Nephron progenitor cell (in vitro differentiated cells): ENCODE results near the gene ZACN.

Source experiments
- DNase-seq: peaks from one replicate; pipeline ENCODE4 v3.0.0; 2021
- H3K27ac Mint-ChIP-seq: 2 replicates; pipeline ENCODE4 v1.8.0; 2021; ENCODE audit warnings: mild to moderate bottlenecking, moderate library complexity, mixed read lengths
- H3K27me3 Mint-ChIP-seq: 2 replicates; pipeline ENCODE4 v1.8.0; 2021; ENCODE audit warnings: mild to moderate bottlenecking, low read depth, mixed read lengths; ENCODE audit not compliant: poor library complexity
- H3K36me3 Mint-ChIP-seq: 2 replicates; pipeline ENCODE4 v1.8.0; 2021; ENCODE audit warnings: low read depth, mixed read lengths
- H3K4me1 Mint-ChIP-seq: 2 replicates; pipeline ENCODE4 v1.8.0; 2021; ENCODE audit warnings: mixed read lengths
- H3K4me3 Mint-ChIP-seq: 2 replicates; pipeline ENCODE4 v1.8.0; 2021; ENCODE audit warnings: mild to moderate bottlenecking, moderate library complexity, mixed read lengths
- H3K9me3 Mint-ChIP-seq: 2 replicates; pipeline ENCODE4 v1.8.0; 2021; ENCODE audit warnings: mild to moderate bottlenecking, moderate library complexity, mixed read lengths
- CTCF ChIP-seq: fragments of 200-600 bp; sonication (generic); IDR thresholded peaks from 2 replicates; pipeline ENCODE4 v1.5.0; 2021; ENCODE audit warnings: antibody characterized with exemption

ZACN gene

DNA sequence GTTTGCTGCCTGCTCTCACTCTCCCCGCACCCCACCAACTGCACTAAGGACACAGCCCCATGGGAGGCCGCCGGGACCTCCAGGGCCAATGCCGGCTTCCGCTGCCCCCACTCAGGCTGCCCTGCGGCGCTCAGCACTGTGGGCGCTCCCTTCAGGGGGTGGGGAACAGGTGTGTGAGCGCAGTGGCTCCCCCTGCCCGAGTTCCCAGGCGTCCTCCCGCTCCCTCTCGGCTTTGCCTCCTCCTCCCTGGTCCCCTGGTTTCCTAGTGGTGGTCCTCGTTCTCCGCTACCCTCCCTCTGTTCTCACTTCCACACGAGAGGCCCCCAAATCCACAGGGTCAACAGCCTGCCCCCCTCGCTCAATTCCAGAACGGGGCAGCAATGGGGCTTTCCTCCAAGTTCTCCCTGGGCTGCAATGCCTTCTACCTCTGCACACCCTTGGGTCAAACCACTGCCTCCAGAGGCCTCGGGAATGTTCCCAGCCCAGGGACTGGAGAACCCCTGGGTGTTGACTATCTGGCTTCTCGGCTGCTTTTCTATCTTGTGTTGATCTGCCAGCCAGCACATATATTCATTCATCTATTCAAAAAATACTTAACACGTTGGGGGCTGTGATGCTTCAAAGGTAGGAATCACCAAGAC is 52.2 kb downstream of the ZACN start:
- Mint-ChIP-seq H3K36me3 (no peaks in the 10 kb centered on the region), H3K9me3 (peaks cover 6% of the 10 kb centered on the region), H3K27me3 (peaks cover 98% of the 10 kb centered on the region), H3K4me1 (peaks cover 23% of the 10 kb centered on the region), H3K4me3 (no peak overlapping the region), H3K27ac (no peak overlapping the region)
- DNase-seq = no peak
- no peak for TF ChIP-seq CTCF

- H3K27ac Mint-ChIP-seq = no peak overlapping the region
- DNase-seq = no peak
- TF ChIP-seq CTCF = no peak
- peaks cover 6% of the 10 kb centered on the region for H3K9me3 Mint-ChIP-seq
- H3K4me1 Mint-ChIP-seq = peaks cover 29% of the 10 kb centered on the region
- H3K36me3 Mint-ChIP-seq = no peaks in the 10 kb centered on the region
- peaks cover 98% of the 10 kb centered on the region for H3K27me3 Mint-ChIP-seq
- no peak overlapping the region for H3K4me3 Mint-ChIP-seq
Observed at GRCh38 chr17:76131692-76132573, 53.0 kb downstream of the ZACN start.
